ENCODE measurements around the gene BBS2.

The BBS2 gene, protein sequence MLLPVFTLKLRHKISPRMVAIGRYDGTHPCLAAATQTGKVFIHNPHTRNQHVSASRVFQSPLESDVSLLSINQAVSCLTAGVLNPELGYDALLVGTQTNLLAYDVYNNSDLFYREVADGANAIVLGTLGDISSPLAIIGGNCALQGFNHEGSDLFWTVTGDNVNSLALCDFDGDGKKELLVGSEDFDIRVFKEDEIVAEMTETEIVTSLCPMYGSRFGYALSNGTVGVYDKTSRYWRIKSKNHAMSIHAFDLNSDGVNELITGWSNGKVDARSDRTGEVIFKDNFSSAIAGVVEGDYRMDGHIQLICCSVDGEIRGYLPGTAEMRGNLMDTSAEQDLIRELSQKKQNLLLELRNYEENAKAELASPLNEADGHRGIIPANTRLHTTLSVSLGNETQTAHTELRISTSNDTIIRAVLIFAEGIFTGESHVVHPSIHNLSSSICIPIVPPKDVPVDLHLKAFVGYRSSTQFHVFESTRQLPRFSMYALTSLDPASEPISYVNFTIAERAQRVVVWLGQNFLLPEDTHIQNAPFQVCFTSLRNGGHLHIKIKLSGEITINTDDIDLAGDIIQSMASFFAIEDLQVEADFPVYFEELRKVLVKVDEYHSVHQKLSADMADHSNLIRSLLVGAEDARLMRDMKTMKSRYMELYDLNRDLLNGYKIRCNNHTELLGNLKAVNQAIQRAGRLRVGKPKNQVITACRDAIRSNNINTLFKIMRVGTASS

DNA sequence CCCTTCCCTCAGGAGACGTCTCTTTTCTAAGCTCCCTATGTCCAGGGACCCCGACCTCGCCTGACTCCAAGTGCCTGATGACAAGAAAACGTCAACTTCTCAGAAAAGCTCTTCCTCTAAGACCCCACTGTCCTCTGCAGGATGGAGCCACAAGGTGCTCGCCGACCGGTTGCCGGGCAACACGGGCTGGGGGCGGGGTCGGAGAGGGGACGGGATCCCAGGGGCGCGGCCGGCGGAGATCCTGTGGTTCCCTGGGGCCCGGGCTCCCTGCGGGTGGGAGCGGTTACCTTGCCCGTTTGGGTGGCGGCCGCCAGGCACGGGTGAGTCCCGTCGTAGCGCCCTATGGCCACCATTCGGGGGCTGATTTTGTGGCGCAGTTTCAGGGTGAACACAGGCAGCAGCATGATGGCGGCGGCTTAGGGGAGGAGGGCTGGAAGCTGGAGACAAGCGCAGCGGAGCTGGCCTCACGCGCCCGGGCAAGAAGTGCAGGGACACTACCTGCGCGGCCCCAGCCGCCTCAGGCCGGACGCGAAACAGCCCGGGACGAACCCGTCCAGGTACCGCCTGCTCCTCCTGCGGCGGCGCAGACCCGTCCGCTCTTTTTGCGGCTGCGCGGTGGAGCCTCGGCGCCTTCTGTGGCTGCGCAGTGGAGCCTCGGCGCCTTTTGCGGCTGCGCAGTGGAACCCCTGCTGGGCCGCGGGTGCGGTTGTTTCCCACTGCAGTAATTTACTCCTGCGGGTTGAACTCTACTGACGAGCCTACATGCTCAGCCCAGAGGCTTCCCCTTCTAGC, at the start of gene BBS2:
TSS of gene BBS2 (minus strand) at position 566 of the 792 bp plus-strand sequence. CDS start at position 404, 162 bp downstream.
- peak; percentile 84 to 85 (median 85) for DNase-seq (ENCODE audit: low read depth in 3 of 3)

DNA sequence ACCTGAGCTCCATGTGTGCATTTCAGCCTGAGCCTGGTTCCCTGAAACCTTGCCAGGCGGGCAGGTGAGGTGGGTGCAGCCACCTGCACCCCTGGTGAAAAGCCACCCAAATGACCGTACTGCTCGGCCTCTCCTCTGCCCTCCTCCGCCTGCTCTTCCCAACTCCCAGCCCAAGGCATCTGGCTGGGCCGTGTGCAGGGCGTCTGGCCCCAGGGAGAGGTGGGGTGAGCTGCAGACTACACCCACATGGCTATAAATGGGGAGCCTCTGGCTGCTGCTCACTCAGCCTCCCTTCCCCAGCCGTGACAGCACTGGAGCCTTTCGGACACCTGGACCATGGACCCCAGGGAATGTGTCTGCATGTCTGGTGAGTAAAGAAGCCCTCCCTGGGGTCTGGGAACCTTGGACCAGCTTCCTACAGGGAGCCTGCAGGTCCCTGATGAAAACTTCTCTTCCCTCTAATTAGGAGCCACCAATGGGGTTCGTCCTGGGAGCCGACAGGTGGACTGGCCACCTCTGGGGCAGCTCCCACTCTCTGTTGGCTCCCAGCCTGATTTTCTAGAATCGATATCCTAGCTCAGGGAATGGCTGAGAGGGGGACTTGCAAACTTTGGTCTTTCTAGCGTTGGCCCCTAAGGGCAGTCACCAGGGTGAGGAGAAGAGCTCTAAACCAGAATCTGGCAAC, 45.1 kb upstream of the BBS2 start, which contains the start of gene MT4:
TSS of gene MT4 (plus strand) at position 281 of the 685 bp plus-strand sequence. CDS start at position 337, 56 bp downstream.
- no peak for DNase-seq (ENCODE audit: low read depth in 3 of 3)

DNA sequence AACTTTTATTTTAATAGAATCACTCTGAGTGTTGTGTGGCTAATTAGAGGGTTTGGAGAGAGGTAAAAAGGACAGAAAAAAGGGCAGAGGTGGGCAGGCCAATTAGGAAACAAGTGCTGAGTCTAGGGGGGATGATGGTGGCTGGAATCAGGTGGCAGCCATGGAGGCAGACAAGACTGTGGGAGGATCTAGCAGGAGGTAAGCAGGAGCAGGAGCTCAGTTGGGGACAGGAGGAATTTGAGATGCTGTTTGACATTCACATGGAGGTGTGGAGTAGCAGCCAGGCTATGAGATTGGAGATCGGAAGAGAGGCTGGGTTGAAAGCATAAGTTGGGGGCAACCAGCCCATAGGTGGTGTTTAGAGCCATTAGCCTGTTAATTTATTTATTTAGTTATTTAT, 41.3 kb upstream of the BBS2 start:
- no peak for DNase-seq (ENCODE audit: low read depth in 3 of 3)

DNA sequence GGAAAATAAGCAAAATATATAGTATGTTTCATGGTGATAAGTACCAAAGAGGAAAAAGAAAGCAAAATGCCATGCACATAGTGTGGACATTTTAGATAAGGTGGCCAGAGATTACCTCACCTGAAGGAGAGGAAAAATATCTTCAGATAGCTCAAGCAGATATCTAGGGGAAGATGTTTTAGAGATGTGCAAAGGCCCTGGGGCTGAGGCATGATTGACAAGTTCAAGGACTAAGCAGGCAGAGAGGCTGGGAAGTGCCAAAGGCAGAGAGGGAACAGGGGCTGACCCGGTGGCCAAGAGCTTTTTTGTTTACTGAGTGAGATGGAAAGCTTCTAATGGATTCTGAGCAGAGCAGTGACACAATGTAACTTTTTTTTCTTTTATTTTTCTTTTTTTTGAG, 40.6 kb upstream of the BBS2 start:
- no peak for DNase-seq (ENCODE audit: low read depth in 3 of 3)

DNA sequence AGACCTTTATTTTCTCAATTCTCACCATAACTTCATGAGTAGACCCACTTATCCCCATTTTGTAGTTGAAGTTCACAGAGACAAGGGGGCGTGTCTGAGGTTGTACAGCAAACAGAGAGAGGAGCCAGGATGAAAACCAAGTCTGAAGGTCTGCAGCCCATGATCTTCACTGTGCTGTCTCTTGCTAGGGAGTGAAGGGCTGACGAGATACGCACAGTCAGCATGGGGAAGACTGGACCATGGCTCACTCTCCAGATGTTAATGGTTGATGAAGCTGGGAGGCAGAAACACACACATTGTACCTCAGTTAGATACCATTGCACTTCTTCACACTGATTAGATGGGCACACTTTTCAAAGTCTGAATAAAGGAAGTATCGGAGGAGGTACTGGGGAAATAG, 39.3 kb upstream of the BBS2 start:
- no peak for DNase-seq (ENCODE audit: low read depth in 3 of 3)

DNA sequence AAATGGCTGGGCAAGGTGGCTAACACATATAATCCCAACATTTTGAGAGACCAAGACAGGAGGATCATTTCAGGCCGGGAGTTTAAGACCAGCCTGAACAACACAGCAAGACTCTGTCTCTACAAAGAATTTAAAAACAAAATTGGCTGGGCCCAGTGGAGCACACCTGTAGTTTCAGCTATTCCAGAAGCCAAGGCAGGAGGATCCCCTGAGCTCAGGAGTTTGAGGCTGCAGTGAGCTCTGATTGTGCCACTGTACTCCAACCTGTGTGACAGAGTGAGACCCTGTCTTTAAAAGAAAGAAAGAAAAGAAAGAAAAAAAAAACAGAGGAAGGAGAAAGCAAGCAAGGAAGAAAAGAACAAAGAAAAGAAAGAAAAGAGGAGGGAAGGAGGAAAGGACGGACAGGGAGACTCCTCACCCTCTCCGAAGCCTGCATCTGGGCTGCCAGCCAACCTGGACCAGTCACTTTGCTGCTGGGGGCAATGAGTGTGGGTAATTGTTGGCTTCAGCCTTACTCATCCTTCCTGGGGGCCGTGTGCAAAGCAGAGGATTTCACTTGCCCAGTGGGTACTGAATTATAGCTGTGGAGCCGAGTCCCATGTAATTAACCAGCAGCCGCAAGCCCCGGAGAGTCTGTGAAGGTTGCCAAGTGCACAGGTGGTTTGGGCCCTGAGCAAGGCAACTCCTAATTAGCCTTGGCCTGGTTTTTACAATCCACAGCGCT, 38.4 kb upstream of the BBS2 start:
- no peak for DNase-seq (ENCODE audit: low read depth in 3 of 3)

DNA sequence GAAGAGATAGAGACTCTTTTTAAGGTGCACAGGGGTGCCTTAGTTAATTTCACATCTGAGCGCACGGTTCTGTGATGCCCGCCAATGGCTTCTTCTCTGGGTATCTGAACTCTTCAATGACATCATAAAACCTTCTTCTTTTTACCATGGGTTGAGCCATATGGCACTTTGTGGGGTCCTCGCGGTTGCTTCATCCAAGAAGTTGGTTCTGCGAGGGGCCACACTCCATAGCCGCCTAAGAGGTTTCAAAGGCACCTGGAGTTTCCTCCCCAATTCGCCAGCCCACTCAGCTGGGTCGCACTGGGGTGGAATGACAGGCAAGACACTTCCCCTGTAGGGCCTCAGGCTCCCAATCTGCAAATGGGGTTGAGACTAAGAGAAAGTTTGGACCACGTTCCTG, 34.6 kb upstream of the BBS2 start:
- no peak for DNase-seq (ENCODE audit: low read depth in 3 of 3)

DNA sequence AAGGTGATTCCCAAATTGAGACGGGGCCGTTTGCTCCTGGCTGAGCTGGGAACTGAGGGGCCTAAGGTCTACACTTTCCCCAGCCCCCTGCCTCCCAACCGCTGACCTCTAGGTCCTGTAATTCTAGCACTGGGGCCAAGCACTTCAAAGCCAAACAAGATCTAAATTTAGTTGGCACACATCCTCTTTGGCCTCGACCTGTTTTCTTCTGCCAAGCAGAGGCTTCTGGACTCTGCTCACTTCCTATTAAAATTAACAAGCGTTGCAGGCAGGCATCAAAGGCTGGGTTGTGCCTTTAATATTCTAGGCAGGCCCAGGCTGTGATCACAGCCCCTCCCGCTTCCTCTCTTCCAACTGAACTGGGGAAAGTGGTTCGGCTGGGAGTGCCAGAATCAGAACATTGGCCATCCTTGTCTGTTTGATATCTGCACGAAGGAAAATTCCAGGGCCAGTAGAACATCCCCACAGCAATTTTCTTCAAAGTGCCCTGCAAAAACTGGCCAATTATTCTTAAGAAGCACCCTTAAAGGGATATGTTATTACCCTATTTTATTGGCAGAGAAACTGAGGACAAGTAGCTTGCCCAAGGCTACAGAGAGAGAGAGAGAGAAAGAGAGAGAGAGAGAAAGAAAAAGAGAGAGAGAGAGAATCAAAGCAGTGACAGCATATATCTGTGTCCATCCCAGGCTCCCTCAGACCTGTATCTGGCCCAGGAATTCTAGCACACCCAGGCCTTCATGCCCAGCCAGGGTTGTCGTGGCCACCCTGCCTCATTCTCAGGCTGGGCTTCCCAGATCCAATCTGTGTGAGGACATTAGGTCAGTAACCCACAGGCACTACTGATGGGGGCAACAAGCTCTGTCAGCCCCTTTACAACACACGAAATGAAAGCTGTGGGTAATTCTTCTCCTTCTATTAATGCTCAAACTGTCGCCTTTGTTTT, 32.2 kb upstream of the BBS2 start:
- no peak for DNase-seq (ENCODE audit: low read depth in 3 of 3)

DNA sequence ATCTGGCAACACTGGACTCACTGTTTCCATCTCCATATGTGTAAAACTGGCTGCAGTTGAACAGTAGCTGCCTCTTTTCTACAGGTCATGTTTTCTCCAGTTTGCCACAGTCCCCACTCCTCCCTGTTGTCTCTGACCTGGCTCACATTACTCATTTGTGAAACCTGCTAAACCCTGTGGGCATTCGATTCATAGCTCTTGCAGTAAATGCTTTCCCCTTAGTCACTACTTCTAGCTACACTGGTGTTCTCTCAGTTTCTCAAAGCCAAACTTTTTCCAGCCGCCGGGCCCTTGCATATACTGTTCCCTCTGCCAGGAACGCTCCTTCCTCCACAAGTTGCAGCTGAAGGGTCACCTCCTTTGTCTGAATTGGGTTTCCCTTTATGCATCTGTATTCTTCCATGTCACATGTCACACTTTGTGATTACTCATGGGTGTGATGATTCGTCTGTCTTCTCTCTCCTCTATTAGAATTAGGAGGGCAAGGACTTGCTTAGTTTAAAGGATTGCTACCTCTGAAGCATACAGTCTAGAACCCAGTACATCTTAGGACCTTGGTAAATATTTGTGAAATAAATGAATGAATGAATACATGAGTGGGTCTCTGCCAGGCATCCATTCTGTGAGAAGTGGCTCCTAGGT, 30.0 kb upstream of the BBS2 start:
- no peak for DNase-seq (ENCODE audit: low read depth in 3 of 3)

DNA sequence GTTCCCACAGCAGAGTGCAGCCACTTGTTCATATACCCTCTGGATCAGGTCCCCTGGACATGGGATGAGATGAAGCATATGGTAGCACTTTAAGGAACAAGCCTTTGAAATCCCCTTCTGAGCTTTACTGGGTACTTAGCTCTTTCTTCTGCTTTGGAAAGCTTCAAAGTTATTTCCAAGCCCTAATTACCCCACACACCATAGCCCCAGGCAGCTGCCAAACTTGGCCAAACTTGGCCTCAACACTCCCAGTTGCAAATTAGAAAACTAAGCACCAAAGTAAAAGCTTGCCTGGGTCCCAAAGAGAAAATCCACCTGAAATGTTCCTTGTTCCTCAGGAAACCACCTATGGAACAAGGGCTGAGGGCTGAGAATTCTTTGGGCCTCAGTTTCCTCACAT, 29.3 kb upstream of the BBS2 start:
- no peak for DNase-seq (ENCODE audit: low read depth in 3 of 3)

DNA sequence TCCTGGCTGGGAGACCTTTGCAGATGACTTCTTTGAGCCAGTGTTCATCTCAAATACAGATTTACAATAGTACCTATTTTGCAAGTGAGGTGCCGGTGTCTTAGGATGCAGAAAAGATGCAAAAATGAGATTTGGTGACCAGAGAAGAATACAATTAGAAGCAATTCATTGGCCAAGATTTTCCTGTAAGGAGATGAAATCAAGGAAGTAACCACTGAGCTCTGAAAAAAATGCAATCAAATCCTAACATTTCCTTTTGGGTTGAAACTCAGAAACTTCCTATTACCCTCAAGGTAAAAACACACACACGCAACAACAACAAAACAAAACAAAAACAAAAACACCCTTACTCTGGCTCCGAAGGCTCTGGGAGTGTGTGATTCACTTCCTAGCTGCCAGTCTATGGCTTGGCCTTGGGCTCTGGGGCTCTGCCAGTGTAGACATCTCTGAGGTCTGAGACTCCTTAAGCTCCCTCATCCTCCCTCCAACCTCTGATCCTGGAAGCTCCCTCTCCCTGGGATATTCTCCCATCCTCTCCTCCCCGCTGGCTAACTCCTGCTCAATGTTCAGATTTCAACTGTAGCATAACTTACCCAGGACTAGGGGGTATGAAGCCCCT, 28.2 kb upstream of the BBS2 start:
- DNase-seq (ENCODE audit: low read depth in 3 of 3) = no peak

DNA sequence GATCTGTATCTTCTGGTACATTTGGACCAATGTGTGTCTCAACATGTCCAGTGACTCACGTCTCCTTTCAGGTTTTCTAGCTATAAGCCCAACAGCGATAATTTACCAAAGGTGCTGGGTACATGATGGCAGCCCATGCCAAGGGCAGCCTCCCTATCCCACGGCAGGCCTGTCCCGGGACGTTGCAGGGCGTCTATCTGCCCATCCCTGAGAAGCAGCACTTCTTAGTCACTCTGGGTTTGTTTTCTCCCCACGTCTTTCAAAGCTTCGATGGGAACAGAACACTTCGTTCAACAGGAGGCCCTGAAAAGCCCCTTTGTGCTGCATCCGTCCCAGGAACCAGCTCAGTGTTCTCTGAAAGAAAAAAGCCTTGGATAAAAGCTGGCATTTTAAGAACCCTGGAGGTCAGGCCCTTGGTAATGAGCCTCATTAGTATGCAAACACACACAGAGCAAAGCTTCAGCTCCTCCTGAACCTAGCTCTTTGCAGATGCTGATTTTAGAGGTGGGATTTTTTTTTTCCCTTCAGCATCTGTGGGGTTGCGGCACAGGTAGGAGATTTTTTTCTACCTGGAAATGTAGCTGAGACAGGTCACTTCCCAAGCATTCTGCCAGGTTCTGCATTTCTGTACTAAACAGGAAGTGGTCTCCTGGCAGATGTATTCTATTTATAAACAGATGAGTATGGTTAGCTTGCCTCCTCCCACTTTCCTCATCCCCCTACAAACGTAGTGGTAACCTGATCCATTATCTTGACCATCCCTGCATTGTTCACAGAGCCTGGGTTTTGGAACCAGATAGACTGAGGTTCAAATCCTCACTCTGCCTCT, 27.5 kb upstream of the BBS2 start:
- DNase-seq (ENCODE audit: low read depth in 3 of 3) = no peak

DNA sequence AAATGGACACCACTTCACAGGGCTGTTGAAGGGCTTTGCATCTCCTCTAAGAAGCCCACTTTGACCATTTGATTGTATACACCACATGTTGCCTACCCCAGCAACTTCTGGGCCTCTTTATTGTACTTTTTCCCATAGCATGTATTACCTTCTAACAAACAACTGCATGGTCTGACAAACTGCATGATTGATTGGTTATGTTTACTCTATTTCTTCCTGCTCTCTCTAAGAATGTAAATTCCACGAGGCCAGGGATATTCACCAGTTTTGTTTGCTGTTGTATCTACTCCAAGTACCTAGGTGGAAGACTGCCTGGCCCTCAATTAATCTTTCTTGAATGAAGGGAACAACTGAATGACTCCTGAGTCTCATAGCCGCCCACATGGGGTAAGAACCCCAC, 22.2 kb upstream of the BBS2 start:
- DNase-seq (ENCODE audit: low read depth in 3 of 3) = no peak

DNA sequence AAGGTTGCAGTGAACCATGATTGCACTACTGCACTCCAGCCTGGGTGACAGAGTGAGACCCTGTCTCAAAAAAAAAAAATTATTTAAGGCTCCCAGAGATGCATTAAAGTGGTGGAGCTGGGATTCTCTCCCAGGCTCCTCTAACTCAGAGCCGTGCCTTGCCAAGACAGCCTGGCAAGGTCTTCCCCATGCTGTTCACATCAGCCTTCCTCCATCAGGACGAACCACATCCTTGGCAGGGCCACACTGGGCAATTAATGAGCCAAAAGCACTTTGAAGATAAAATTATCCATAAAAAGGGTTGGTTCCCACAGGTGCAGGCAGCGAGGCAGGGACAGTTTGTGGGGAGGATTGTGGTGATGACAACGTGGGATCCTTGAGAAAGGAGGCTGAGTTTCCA, 19.8 kb upstream of the BBS2 start:
- no peak for DNase-seq (ENCODE audit: low read depth in 3 of 3)

DNA sequence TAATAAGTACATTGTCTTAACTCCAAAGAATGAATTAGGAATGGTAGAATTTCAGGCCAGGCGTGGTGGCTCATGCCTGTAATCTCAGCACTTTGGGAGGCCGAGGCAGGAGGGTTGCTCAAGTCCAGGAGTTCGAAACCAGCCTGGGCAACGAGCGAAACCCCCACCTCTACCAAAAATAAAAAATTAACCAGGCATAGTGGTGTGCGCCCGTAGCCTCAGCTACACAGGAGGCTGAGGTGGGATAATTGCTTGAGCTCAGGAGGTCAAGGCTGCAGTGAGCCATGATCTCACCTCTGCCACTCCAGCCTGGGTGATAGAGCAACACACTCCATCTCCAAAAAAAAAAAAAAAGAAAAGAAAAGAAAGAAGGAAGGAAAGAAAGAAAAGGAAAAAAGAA, 18.5 kb upstream of the BBS2 start:
- DNase-seq (ENCODE audit: low read depth in 3 of 3) = no peak

DNA sequence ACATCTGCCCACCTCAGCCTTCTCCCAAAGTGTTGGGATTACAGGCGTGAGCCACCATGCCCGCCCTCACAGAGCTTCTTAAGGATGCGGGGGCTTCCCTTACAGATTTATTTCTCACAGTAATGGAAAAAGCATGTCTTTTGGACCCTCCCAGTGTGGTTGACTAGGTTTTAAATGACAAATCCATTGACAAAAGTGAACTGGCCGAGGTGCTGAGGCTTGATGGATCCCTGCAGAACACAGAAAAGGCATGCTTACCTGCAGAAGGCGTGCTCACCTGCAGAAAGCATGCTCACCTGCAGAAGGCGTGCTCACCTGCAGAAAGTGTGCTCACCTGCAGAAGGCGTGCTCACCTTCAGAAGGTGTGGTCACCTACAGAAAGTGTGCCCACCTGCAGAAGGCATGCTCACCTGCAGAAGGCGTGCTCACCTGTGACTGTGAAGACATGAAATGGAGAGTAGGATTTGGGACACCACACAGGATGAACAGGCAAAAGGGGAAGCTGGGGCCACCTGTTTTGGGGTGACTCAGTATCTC, 15.1 kb upstream of the BBS2 start:
- no peak for DNase-seq (ENCODE audit: low read depth in 3 of 3)

DNA sequence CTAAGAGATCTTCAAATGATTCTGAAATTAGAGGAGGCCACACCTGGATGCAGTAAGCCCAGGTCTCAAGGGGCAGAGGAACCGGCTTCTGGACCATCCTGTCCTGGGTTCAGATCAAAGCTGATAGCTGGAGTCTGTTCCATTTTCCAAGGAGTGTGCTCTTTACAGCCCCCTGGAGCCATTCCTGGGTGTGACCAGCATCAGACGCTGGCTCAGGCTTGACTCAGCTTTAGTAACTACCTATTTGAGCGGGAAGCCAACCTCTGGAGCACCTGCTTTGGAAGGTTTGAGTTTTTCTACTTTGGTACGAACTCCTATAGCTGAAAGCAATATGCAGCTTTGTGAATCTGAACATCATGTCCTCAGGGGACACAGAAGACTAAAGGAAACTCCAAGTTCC, 12.9 kb upstream of the BBS2 start:
- no peak for DNase-seq (ENCODE audit: low read depth in 3 of 3)

DNA sequence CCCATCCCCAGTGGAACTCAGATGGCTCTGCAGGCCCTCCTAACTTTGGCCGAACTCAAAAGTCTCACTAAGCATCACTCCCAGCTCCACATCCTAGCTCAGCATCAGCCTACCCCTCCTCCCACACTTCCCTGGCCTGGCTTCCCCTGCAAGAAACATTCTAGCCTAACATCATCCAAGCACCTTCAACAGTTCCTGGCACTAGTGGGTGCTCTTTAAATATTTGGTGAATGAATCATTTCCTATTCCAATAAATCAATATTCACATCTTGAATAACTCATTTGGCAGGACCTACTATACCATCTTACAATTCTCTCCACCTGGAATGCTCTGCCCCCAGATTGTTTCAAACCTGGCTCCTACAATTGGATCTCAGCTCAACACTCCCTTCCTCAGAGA, 11.0 kb upstream of the BBS2 start:
- DNase-seq (ENCODE audit: low read depth in 3 of 3) = no peak
